Measurements from ENCODE around the gene TMEM238. TPM values are rescaled to one million over a fixed set of nuclear protein-coding genes. Genes with fewer than 3 reads are reported as not detected.

The TMEM238 gene
- total and polyA plus RNA-seq, 2 donors (not counting 3 experiments of a cell fraction or from before 2014, with no cell fraction given): 0.18 to 0.35 TPM

GRCh38 chr19:55341171-55341588 is 42.9 kb downstream of the TMEM238 start:
- H3K9me1 ChIP-seq (replicated peaks; ENCODE audit: control insufficient read depth, extremely low read depth, insufficient read depth, low read length): no peaks in the 10 kb centered on the region
- no peak overlapping the region for H2AFZ ChIP-seq (ENCODE audit: low read depth, low read length)
- no peaks in the 10 kb centered on the region for H3K79me2 ChIP-seq (ENCODE audit: control insufficient read depth, insufficient read depth, low read length)
- CTCF ChIA-PET: interaction anchor here (0.6 to 1.4 kb wide), 2 partner anchors 40 to 42 kb away, joined by 4 to 6 read pairs; no protein-coding TSS in a partner anchor
- H4K20me1 ChIP-seq (replicated peaks; ENCODE audit: control insufficient read depth, extremely low read depth, insufficient read depth, low read length): no peaks in the 10 kb centered on the region
- H3K9ac ChIP-seq (replicated peaks; ENCODE audit: extremely low read depth, insufficient read depth, low read length): no peak overlapping the region
- FAIRE-seq (no peak), DNase-seq (ENCODE audit: low read depth, low spot score) (peak; percentile 11)
- POLR2A ChIA-PET: no interaction called here
- H3K36me3 ChIP-seq (ENCODE audit: control insufficient read depth in 2 of 2, extremely low read depth in 1 of 2, insufficient read depth in 2 of 2, low read length in 2 of 2): peaks cover 0 to 7% of the 10 kb centered on the region in 2 experiments
- dilution Hi-C loops (cut with MboI; ENCODE audit: extremely low pct_ligation_motif_present, low sequenced_read_pairs): no loop called here
- no TSS peak for BruUV-seq (replicated peaks)
- H3K4me3 ChIP-seq (replicated peaks in 1 of 3; ENCODE audit: insufficient read depth in 1 of 3, low read depth in 1 of 3, low read length in 3 of 3): peak overlapping the region in 1 of 3 experiments; percentile 69
- peaks cover 10% of the 10 kb centered on the region for H3K4me1 ChIP-seq (ENCODE audit: control insufficient read depth, extremely low read depth, insufficient read depth, low read length)
- intact Hi-C loops (cut with micrococcal nuclease): no loop called here
- TF ChIP-seq POLR2AphosphoS5 (IDR thresholded peaks at IDR 0.05; ENCODE audit: insufficient read depth, low read depth, low read length): no peak
- TF ChIP-seq POLR2A (IDR thresholded peaks at IDR 0.05; ENCODE audit: low read depth, low read length): no peak
- no peak for TF ChIP-seq JUN (IDR thresholded peaks at IDR 0.05; ENCODE audit: borderline replicate concordance, insufficient read depth, insufficient read length, low read depth)
- no peak for TF ChIP-seq MYC (IDR thresholded peaks at IDR 0.05; ENCODE audit: low read depth, low read length)
- no peak for TF ChIP-seq EZH2 (IDR thresholded peaks at IDR 0.05; ENCODE audit: borderline replicate concordance, low read depth, low read length, severe bottlenecking)
- no peak for TF ChIP-seq FOS (IDR thresholded peaks at IDR 0.05; ENCODE audit: borderline replicate concordance, insufficient read depth, low read length)
- TF ChIP-seq GATA2 (IDR thresholded peaks at IDR 0.05; ENCODE audit: insufficient read depth, insufficient read length, low read depth, low read length): no peak
- no peak for TF ChIP-seq MAX (IDR thresholded peaks at IDR 0.05; ENCODE audit: insufficient read depth, insufficient read length)
- TF ChIP-seq CTCF (IDR thresholded peaks at IDR 0.05; ENCODE audit: extremely low read depth in 1 of 2, insufficient read depth in 1 of 2, low read depth in 1 of 2, low read length in 2 of 2): no peak
- H3K9me3 ChIP-seq (replicated peaks; ENCODE audit: control insufficient read depth, insufficient read depth, low read length): no peaks in the 10 kb centered on the region
- H3K4me2 ChIP-seq (ENCODE audit: insufficient read depth, low read length): no peak overlapping the region
- no peak overlapping the region for H3K27ac ChIP-seq (ENCODE audit: insufficient read depth, low read depth, low read length)
- peaks cover 0 to 3% of the 10 kb centered on the region in 2 experiments for H3K27me3 ChIP-seq (ENCODE audit: control insufficient read depth in 2 of 2, insufficient read depth in 2 of 2, low read length in 2 of 2)
